Epithelial cell of proximal tubule (primary cell): ENCODE data around the gene RNF208. TPM values are rescaled to one million over a fixed set of nuclear protein-coding genes. Genes with fewer than 3 reads are reported as not detected.
A peak's percentile ranks its signal among the peaks of the same experiment; 100 is the strongest.

Source experiments
- DNase-seq: peaks from one replicate; pipeline ENCODE4 v3.0.0-alpha.2; 2011; ENCODE audit warnings: low read depth
- H3K4me3 ChIP-seq: 2 replicates; pipeline ENCODE4 v1.5.1; 2011; ENCODE audit warnings: low read depth, mild to moderate bottlenecking, low read length
- total RNA-seq: library from RNA; depleted of rRNA; stranded (reverse); fragments of >200 nt; gene quantifications from 2 replicates; pipeline ENCODE4 v1.2.3, GENCODE V29; 2015
- TF ChIP-seq, protein P1 (sequence below): conservative IDR thresholded peaks from 2 replicates; pipeline ENCODE4 v1.5.1; 2012; ENCODE audit warnings: low read depth, mild to moderate bottlenecking, low read length

Gene RNF208
- total RNA-seq, 1 donor from 2014 or later = 1.5 TPM

DNA sequence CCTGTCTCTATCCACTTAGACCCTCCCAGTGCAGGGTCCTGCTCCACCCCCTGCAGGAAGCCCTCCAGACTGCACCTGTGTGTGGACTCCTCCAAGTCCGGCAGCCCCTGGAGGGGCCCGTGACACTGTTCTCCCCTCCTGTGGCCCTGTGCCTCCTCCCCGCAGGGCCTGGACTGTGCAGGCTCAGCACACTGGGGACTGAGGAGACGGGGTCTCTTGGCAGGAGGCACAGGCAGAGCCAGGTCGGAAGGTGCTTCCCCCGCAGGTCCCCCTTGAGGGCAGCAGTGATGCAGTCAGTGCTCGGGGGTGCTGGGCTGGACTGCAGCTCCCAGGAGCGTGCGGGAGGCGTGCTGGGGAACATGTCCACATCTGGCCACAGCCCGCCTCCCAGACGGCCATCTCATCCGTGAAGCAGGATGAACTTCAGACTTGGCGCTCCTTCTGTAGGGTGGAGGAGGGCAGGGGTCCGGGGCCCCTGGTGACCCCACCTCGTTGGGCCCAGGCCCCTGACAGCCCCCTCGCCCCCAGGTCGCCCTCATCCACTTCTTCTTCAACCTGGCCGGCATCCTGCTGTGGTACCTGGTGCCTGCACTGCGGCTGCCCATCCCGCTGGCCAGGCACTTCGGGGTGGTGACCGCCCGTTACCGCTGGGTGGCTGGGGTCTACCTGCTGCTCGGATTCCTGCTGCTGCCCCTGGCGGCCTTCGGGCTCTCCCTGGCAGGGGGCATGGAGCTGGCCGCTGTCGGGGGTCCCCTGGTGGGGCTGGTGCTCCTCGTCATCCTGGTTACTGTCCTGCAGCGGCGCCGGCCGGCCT, 13.6 kb upstream of the RNF208 start:
- TF ChIP-seq, protein P1, sequence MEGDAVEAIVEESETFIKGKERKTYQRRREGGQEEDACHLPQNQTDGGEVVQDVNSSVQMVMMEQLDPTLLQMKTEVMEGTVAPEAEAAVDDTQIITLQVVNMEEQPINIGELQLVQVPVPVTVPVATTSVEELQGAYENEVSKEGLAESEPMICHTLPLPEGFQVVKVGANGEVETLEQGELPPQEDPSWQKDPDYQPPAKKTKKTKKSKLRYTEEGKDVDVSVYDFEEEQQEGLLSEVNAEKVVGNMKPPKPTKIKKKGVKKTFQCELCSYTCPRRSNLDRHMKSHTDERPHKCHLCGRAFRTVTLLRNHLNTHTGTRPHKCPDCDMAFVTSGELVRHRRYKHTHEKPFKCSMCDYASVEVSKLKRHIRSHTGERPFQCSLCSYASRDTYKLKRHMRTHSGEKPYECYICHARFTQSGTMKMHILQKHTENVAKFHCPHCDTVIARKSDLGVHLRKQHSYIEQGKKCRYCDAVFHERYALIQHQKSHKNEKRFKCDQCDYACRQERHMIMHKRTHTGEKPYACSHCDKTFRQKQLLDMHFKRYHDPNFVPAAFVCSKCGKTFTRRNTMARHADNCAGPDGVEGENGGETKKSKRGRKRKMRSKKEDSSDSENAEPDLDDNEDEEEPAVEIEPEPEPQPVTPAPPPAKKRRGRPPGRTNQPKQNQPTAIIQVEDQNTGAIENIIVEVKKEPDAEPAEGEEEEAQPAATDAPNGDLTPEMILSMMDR = no peak
- DNase-seq = no peak
- H3K4me3 ChIP-seq = peak overlapping the region; percentile 23

DNA sequence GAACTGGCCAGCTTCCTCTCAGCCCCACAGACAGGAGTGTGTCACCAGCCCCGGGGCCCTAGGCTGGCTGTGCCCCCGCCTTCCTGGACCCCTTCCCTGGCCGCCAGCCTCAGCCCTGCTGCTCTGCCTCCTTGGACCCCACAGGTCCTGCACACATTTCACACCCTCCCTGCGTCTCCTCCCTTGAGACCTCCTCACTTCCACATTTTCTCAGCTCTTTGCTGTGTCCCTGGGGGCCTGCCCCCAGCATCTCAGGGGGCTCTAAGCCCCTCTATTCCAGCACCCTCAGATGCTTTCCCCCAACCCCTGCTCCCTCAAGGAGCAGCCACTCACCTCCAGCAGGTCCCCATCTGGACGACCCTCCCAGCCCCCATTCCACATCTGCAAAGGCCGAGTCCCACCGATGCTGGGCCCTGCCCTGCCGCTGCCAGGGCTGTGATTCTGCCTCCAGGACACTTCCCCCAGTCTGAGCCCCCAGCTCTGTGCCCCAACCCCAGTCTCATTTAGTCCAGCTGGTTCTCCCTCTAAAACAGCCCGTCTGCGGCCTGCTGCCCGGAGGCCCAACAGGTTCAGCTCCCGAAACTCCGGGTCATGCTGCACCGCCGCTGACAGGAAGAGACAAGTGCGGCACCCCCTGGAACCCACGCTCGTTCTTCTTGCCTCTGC, 12.9 kb upstream of the RNF208 start:
- TF ChIP-seq, protein P1 = no peak
- no peak overlapping the region for H3K4me3 ChIP-seq
- no peak for DNase-seq

DNA sequence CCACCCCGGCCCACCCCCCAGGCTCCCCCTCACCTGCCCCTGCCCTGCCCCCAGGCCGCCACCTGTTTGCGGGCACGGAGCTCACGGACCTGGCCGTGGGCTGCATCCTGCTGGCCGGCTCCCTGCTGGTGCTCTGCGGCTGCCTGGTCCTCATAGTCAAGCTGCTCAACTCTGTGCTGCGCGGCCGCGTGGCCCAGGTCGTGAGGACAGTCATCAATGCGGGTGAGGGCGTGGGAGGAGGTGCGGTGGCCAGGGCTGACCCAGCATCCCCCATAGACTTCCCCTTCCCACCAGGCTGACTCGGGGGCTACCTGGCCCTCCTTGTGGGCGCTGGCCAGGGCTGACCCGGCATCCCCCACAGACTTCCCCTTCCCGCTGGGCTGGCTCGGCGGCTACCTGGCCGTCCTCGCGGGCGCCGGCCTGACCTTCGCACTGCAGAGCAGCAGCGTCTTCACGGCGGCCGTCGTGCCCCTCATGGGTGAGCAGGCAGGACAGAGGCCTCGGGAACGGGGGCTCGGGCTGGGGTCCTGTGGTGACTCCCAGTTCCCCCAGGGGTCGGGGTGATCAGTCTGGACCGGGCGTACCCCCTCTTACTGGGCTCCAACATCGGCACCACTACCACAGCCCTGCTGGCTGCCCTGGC, 12.1 kb upstream of the RNF208 start:
- TF ChIP-seq, protein P1 = no peak
- no peak overlapping the region for H3K4me3 ChIP-seq
- DNase-seq = no peak

DNA sequence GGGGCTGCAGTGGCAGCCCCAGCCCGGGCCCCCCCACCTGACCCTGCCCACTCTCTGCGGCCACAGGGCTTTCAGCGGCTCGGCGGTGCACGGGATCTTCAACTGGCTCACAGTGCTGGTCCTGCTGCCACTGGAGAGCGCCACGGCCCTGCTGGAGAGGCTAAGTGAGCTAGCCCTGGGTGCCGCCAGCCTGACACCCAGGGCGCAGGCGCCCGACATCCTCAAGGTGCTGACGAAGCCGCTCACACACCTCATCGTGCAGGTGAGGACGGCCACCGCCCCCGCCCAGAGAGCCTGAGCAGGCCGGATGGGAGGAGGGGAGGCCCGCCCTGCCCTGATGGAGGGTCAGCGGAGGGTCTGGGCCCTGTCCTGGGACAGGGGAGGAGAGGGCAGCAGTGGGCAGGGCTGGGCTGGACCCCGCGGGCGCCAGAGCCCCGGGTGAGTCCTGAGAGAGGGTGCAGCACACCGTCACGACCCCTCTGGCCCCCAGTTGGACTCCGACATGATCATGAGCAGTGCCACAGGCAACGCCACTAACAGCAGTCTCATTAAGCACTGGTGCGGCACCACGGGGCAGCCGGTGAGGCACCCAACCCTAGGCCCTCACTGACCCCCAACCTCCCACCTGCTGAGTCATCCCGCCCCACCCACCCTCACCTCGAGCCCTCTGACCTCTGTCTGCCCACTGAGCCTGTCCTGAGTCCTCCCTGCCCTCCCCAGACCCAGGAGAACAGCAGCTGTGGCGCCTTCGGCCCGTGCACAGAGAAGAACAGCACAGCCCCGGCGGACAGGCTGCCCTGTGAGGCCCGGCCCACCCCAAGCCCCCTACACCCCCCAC, 11.3 kb upstream of the RNF208 start:
- TF ChIP-seq, protein P1 = no peak
- H3K4me3 ChIP-seq = no peak overlapping the region
- DNase-seq = no peak

DNA sequence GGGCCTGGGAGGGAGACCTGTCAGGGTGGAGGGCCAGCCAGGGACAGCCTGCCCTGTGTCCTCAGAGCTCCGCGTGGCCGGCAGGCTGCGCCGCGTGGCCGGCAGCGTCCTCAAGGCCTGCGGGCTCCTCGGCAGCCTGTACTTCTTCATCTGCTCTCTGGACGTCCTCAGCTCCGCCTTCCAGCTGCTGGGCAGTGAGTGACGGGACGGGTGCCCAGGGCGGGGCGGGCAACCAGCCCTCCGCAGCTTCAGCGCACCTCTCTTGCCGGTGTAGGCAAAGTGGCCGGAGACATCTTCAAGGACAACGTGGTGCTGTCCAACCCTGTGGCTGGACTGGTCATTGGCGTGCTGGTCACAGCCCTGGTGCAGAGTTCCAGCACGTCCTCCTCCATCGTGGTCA, 10.5 kb upstream of the RNF208 start:
- DNase-seq = no peak
- H3K4me3 ChIP-seq = no peak overlapping the region
- TF ChIP-seq, protein P1 = no peak

DNA sequence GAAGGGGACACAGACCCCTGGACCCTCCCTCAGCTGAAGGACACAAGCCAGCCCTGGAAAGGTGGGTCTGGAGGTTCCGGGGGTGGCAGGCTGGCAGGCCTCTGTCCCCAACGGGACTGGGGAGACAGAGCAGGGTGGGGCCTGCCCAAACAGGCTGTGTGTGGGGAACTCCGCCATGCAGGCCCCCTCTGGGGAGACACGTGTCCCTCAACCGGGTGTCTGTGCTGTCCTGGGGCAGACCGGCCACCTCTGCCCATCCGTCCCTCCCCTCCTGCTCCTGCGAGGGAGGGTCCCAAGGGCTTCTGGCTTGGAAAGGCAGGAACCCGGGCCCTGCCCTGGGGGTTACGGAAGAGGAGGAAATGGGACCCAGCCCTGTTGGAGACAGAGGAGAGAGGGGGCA, 10.1 kb upstream of the RNF208 start:
- no peak for DNase-seq
- TF ChIP-seq, protein P1 = no peak
- H3K4me3 ChIP-seq = peak overlapping the region; percentile 16
